GM18526 (cell line): ENCODE results near the gene HHATL.

Experiments
- POLR2A ChIP-seq: IDR thresholded peaks from 3 replicates; pipeline ENCODE4 v1.6.1; 2011; ENCODE audit not compliant: insufficient read length; ENCODE audit errors: extremely low read depth

Gene HHATL

DNA sequence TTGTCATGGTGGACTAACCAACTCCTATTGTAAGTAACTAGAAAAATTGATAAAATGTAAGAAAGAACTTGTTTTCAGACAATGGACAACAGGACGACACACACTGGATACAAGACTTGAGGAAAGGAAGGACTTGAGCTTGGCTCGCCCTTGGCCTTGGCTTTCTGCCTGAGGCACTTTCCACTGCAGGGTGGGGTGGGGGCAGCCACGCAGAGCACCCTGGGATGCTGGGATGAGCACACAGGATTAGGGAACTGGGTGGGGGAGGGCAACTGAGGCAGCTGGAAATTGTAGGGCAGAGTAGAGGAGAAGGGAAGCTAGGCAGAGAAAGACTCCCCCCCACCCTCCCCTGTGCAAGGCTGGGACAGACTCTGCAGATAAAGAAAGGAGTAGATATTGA lies 25.5 kb upstream of the HHATL start:
- no peak for TF ChIP-seq POLR2A

DNA sequence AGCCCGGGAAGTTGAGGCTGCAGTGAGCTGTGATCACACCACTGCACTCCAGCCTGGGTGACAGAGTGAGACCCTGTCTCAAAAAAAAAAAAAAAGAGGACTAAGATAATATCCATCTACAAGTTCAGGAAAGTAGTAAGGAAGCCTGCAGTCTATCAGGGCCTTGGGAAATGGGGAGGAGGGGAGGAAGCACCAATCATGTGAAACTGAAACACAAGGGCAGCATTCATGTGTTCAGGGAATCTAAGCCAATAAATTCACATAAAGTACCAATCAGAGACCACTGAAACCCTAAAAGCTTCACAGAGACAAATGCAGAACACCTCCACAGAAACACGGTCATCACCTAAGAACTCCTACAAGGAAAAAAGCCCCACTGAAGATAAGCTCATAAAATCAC lies 22.9 kb upstream of the HHATL start:
- no peak for TF ChIP-seq POLR2A

- TF ChIP-seq POLR2A = no peak
Observed at GRCh38 chr3:42723219-42723618, 20.6 kb upstream of the HHATL start.

- no peak for TF ChIP-seq POLR2A
Observed at GRCh38 chr3:42721690-42722089, 19.1 kb upstream of the HHATL start.

DNA sequence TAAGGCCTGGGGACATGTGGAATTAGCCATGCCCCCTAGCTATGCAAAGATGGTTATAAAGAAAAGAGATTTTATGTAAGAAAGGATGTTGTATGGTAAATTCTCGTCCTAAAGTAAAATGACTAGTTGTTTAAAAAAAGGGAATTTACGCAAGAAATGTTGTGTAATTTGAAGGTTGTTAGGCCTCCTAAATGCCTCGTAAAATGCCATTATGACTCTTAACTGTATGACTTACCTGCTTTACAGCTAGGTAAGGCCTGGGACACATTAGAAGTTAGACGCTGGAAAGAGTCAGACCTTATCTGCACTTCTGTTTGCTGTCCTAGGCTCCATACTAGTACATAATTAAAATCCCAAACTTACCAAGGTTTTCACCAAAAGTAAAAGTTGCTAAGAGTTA lies 17.5 kb upstream of the HHATL start:
- TF ChIP-seq POLR2A = no peak

DNA sequence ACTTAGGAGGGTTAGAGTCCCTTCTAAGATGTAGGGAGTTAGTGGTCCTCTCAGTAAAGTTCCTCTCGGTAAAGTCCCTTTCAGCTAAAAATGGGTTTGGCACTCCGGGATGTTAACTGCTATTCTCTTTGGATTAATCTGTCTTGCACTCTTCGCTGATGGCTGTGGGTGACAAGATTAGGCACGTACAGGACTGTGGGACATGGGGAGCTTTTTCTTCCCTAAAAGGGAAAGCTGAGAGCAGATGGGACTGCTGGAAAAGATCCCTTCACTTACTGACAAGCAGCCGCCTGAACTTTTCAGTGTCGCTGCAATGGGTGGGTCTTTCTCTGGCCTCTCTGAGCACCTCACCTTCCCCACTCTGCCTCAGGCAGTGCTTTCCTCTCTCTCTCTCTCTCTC lies 16.4 kb upstream of the HHATL start:
- TF ChIP-seq POLR2A = no peak

DNA sequence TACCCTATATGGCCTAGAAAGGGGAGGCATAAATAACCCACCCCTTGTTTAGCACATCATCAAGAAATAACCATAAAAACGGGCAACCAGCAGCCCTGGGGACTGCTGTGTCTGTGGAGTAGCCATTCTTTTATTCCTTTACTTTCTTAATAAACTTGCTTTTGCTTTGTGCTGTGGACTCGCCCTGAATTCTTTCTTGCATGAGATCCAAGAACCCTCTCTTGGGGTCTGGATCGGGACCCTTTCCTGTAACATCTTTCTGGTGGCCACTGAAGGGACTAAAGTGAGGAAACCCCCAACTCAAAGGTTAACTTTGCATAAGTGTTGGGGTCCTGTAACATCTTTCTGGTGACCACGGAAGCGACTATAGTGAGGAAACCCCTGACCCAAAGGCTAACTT lies 15.7 kb upstream of the HHATL start:
- TF ChIP-seq POLR2A = no peak

DNA sequence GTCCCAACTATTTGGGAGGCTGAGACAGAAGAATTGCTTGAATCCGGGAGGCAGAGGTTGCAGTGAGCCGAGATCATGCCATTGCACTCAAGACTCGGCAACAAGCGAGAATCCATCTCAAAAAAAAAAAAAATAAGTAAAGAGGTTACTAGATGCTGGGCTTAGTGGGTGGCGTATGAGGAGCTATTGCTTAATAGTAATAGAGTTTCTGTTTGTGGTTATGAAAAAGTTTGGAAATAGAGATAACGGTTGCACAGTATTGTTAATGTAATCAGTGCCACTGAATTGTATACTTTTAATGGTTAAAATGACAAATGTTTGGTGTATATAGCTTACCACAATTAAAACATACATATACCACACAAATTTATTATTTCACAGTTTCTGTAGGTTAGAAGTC lies 14.7 kb upstream of the HHATL start:
- no peak for TF ChIP-seq POLR2A

DNA sequence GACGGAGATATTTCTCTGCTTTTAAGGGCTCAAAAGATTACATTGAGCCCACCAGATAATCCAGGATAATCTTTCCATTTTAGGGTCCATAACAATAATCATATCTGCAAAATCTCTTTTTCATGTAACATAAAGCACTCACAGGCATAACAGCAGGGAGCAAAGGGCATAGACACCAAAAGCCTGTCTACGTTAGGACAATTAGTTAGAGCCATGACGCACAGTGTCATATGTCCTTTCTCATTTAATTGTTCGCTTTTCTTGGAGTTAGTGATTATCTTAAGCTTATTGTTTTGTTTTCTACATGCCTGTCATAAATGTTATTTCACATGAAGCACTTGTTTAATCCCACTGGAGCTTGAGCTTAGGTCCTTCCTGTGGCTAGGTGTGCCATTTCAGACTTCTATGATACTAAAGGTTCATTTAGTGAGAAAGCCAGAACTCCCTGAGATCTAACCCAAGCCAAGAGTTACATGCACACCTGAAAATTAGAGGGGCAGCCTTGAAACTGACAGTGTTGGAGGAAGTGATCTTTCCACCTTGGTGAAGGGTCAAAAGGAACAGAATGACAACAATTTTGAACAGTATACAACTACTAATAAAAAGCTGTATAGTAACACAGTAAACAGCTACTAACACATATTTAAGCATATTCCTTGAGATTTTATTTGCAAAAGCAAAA lies 11.7 kb upstream of the HHATL start:
- no peak for TF ChIP-seq POLR2A

DNA sequence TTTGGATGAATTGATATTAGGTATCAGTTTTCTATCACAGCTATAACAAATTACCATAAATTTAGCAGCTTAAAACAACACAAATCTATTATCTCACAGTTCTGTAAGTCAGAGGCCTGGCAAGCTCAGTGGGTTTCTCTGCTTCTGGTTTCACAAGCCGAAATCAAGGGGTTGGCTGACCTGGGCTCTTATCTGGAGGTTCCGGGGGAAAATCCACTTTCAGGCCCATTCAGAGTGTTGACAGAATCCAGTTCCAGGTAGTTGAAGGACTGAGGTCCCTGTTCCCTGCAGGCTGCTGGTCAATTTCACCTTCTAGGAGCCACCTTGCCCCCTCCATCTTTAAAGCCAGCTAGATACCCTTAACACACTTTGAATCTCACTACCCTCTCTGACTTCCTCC lies 11.1 kb upstream of the HHATL start:
- no peak for TF ChIP-seq POLR2A

GRCh38 chr3:42712688-42713372 lies 10.2 kb upstream of the HHATL start:
- TF ChIP-seq POLR2A = no peak

- TF ChIP-seq POLR2A = no peak
Observed at GRCh38 chr3:42712344-42712648, 9.7 kb upstream of the HHATL start.

DNA sequence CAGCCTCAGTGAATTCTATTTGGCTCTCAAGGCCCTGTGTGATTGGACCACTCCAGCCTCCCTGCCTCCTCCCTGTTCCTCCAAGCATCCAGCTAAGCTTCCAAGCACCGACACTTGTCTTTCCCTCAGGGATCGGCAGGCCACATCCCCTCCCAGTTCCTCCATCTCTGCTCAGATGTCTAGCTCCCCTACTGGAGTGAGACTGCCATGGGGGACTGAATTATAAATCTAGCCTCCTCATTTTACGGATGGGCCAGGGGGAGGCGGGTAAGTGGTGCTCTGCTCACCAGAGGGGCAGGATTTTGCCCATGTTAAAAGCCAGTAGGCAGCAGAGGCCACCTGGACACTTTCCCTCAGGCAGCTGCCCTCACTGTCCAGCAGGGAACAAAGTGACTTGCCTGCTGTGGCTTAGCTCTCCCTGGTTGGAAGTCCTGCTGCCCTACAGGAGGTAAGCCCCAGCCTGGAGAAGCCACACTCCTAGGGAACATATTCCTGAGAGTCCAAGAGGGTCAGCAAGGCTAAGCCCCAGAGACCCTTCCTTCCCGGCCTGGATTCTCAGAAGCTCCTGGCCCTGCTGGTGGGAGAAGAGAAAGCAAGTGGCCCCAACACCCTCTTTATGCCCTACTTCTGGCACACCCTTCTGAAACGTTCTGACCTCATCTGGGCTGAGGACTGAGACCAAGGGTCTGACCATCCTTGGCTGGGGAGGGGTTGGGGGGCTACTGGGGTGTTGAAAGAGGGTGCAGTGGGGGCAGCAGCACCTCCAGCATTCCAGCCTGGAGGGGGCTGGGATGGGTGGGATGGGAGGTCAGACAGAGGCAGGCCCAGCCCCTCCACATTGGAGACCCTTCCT lies 9.1 kb upstream of the HHATL start:
- TF ChIP-seq POLR2A = no peak

- no peak for TF ChIP-seq POLR2A
Observed at GRCh38 chr3:42710323-42711021, 7.9 kb upstream of the HHATL start.

GRCh38 chr3:42709621-42710020 lies 7.0 kb upstream of the HHATL start:
- TF ChIP-seq POLR2A = no peak
